22Rv1 (cell line): ENCODE measurements around the gene RXYLT1.

Experiments used
- CTCF ChIP-seq: fragments of 450-650 bp; IDR thresholded peaks from 2 replicates; pipeline ENCODE4 v1.5.1; 2017; ENCODE audit warnings: mild to moderate bottlenecking
- ZFX ChIP-seq: fragments of 450-650 bp; IDR thresholded peaks from 2 replicates; pipeline ENCODE4 v1.6.1; 2017; ENCODE audit warnings: antibody characterized with exemption, borderline replicate concordance

DNA sequence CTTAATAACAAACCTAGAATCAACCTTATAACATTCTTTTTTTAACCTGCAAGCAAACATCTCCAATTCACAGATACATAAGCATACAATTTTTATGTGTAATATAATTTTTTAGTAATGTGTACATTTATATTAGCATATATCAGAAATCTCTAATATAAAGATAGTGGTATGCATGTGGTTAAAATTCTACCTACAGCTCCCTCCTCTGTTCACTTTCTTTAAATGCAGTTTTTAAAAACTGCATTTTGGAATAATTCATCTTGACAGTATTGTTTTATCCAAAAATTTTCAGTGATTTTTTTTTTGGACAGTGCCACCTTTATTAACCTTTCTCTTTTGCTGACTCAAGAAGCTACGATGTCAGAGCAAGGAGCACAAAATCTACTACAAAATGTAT is 13.2 kb upstream of the RXYLT1 start:
- TF ChIP-seq CTCF (peak; percentile 51), ZFX (no peak)
